Adrenal gland (tissue), 12 donors: ENCODE data around the gene SCFD2. TPM values are rescaled to one million over a fixed set of nuclear protein-coding genes. Genes with fewer than 3 reads are reported as not detected.

Experiments used
- DNase-seq, 7 donors: peaks; one replicate each; pipeline ENCODE4 v3.0.0-alpha.2; 2019 to 2020
- H3K27ac ChIP-seq, 5 donors: fragments of 200-600 bp; sonication (generic) in 4 of 5; 1 replicate in 3 of 5; 2 replicates in 2 of 5; pipeline versions ENCODE4 v1.5.1 to v1.8.0; 2016 to 2020; ENCODE audit warnings: mild to moderate bottlenecking in 1 of 5
- H3K27me3 ChIP-seq: fragments of 200-600 bp; 2 replicates; pipeline ENCODE4 v1.8.0; 2021
- H3K36me3 ChIP-seq, 2 donors: fragments of 200-600 bp; replicated peaks in 1 of 2; 1 replicate in 1 of 2; 2 replicates in 1 of 2; pipeline versions ENCODE4 v1.5.1 to v1.8.0; 2018 to 2022
- H3K4me1 ChIP-seq, 2 donors: fragments of 200-600 bp; replicated peaks in 1 of 2; 1 replicate in 1 of 2; 2 replicates in 1 of 2; pipeline versions ENCODE4 v1.5.1 to v1.8.0; 2018 to 2021
- H3K4me3 ChIP-seq, 4 donors: fragments of 200-600 bp; sonication (generic) in 3 of 4; one replicate each; pipeline ENCODE4 v1.5.1; 2016 to 2018
- H3K9me3 ChIP-seq, 3 donors: fragments of 200-600 bp; sonication (generic) in 1 of 3; replicated peaks in 1 of 3; 1 replicate in 2 of 3; 2 replicates in 1 of 3; pipeline versions ENCODE4 v1.5.1 to v1.8.0; 2016 to 2021
- POLR2A ChIP-seq, 2 donors: fragments of 450-650 bp; IDR thresholded peaks; one replicate each; pipeline ENCODE4 v1.6.1; 2017; ENCODE audit warnings: antibody characterized with exemption in 2 of 2, mild to moderate bottlenecking in 2 of 2, moderate library complexity in 1 of 2
- WGBS, 4 donors: extraction: QIAGEN DNeasy Blood & Tissue Kit in 2 of 4; methylation state at CpG; one replicate each; pipeline versions ENCODE4 v1.1.5 to v1.1.7; 2013 to 2017; 5-methylcytosine and 5-hydroxymethylcytosine counted together
- intact Hi-C, 2 donors: fragments of 100-400 bp; cut with DNase I; formaldehyde crosslinking; loops; one replicate each; pipeline versions ENCODE4 v1.14.1 to v1.15.0; 2022 to 2023
- polyA plus RNA-seq, 3 donors: library from polyadenylated mRNA; stranded (reverse); fragments of 200-250 nt in 2 of 3; fragments of 350-450 nt in 1 of 3; fragmentation: Illumina TruSeq in 1 of 3; extraction: RNeasy Lipid Tissue Mini Kit (QIAGEN cat#74804) in 1 of 3; gene quantifications; one replicate each; pipeline ENCODE4 v1.2.3, GENCODE V29; 2013 to 2014
- total RNA-seq, 9 donors: library from RNA; depleted of rRNA in 4 of 9; stranded (reverse); fragments of >200 nt in 4 of 9; fragments of 120-200 nt in 1 of 9; fragmentation: NEBNext Ultra II Directional in 1 of 9; extraction: Animal tissue kit (Norgen Biotek cat#: 25700) in 1 of 9; gene quantifications; one replicate each; pipeline versions ENCODE4 v1.1.0 to v1.2.4, GENCODE V29; 2013 to 2023
- TF ChIP-seq, protein P1 (sequence below), 6 experiments: fragments of 450-650 bp in 4 of 6; fragments of 200-600 bp in 2 of 6; sonication (generic) in 1 of 6; IDR thresholded peaks; 1 replicate in 5 of 6; 2 replicates in 1 of 6; pipeline versions ENCODE4 v1.5.1 to v1.8.0; 2016 to 2021; ENCODE audit warnings: antibody characterized with exemption in 6 of 6, mild to moderate bottlenecking in 2 of 6, moderate library complexity in 1 of 6
- donor health status: healthy with polysubstance abuse.
- donor health status: Bipolar disorder and iron deficiency.
- donor health status: DM: yes; HTN: yes; CAD: no.
- donor health status: DM: no; HTN: no; CAD: no.
- donor health status: DM: no; HTN: no; CAD: no.
- donor health status: DM: yes; HTN: yes; CAD: no.

Gene SCFD2
- total and polyA plus RNA-seq, 12 donors = 5.2 to 34.9 (median 23.4) TPM

DNA sequence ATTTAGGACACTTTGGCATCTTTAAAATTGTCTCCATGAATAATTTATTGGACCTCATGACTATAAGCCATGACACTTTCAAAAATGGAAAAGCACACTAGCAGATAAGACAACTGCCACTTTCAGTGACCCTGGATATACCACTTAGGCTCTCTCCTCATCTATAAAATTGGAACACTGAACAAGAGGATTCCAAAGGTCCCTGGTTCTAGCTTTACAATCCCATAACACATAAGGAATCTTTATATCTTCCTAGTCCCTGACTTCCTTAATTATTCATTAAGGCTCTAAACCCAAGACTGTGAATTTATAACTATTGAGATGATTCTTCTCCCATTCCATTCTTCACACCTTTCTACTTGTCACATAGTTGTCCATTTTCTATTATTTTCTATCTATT lies 190.2 kb downstream of the SCFD2 start:
- Histone ChIP-seq H3K27me3 (no peaks in the 10 kb centered on the region), H3K36me3 (no peaks in the 10 kb centered on the region), H3K4me1 (peaks cover 4 to 5% of the 10 kb centered on the region in 2 donors), H3K9me3 (no peaks in the 10 kb centered on the region), H3K27ac (no peak overlapping the region), H3K4me3 (no peak overlapping the region)
- TF ChIP-seq POLR2A (IDR thresholded peaks at IDR 0.05) = no peak
- TF ChIP-seq, protein P1, sequence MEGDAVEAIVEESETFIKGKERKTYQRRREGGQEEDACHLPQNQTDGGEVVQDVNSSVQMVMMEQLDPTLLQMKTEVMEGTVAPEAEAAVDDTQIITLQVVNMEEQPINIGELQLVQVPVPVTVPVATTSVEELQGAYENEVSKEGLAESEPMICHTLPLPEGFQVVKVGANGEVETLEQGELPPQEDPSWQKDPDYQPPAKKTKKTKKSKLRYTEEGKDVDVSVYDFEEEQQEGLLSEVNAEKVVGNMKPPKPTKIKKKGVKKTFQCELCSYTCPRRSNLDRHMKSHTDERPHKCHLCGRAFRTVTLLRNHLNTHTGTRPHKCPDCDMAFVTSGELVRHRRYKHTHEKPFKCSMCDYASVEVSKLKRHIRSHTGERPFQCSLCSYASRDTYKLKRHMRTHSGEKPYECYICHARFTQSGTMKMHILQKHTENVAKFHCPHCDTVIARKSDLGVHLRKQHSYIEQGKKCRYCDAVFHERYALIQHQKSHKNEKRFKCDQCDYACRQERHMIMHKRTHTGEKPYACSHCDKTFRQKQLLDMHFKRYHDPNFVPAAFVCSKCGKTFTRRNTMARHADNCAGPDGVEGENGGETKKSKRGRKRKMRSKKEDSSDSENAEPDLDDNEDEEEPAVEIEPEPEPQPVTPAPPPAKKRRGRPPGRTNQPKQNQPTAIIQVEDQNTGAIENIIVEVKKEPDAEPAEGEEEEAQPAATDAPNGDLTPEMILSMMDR (IDR thresholded peaks at IDR 0.05) = no peak
- intact Hi-C loops = no loop called here
- DNase-seq = no peak

DNA sequence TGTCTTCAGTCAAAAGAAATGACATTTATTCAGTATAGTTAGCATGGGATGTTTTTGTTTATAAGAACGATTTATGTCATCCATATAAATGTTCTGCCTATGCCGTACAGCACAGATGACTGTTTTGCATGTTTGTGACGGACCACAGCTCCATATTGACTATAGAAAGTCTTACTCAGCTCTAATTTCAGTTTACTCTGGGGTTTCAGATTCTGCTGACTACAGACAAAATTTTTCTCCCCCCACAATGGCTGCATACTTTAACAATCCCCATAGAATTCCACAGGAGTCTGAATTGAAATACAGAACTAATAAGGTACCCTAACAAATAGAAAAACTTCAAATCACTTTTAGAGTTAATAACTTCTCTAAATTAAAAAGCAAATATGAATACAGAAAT lies 191.0 kb downstream of the SCFD2 start:
- Histone ChIP-seq H3K4me3 (no peak overlapping the region), H3K4me1 (peaks cover 4 to 5% of the 10 kb centered on the region in 2 donors), H3K27me3 (no peaks in the 10 kb centered on the region), H3K27ac (no peak overlapping the region), H3K36me3 (no peaks in the 10 kb centered on the region), H3K9me3 (no peaks in the 10 kb centered on the region)
- 90 to 98% (median 92%) methylated on average over 3 of the region's 3 CpGs for WGBS, 4 donors
- DNase-seq = no peak
- TF ChIP-seq, protein P1 (IDR thresholded peaks at IDR 0.05) = no peak
- TF ChIP-seq POLR2A (IDR thresholded peaks at IDR 0.05) = no peak
- intact Hi-C loops = no loop called here

DNA sequence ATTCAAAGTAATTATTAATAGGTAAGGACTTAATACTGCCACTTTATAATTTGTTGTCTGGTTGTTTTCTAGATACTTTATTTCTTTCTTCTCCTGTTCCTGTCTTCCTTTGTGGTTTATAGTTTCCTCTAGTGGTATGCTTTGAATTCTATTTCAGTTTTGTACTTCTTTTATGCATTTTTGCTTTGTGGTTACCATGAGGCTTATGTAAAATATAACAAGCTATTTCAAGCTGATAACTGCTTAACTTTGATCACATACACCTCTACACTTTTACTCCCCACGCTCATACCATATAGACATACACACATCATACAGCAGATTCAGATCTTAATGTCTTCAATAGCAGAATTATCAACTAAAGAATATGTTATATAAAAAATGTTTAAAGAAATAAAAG lies 192.3 kb downstream of the SCFD2 start:
- Histone ChIP-seq H3K4me1 (peaks cover 4 to 5% of the 10 kb centered on the region in 2 donors), H3K9me3 (no peaks in the 10 kb centered on the region), H3K4me3 (no peak overlapping the region), H3K27me3 (no peaks in the 10 kb centered on the region), H3K27ac (no peak overlapping the region), H3K36me3 (no peaks in the 10 kb centered on the region)
- intact Hi-C loops = no loop called here
- 93 to 99% (median 97%) methylated on average over 1 of the region's 1 CpG for WGBS, 4 donors
- TF ChIP-seq, protein P1 (IDR thresholded peaks at IDR 0.05) = no peak
- no peak for TF ChIP-seq POLR2A (IDR thresholded peaks at IDR 0.05)
- no peak for DNase-seq

DNA sequence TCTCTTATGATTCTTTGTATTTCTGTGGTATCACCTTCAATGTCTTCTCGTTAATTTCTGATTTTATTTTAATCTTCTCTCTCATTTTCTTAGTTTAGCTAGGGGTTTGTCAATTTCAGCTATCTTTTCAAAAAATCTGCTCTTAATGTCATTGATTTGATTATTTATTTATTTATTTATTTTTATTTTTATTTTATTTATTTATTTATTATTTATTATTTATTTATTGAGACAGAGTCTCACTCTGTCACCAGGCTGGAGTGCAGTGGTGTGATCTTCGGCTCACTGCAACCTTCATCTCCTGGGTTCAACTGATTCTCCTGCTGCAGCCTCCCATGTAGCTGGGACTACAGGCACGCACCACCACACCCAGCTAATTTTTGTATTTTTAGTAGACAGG lies 194.1 kb downstream of the SCFD2 start:
- DNase-seq = no peak
- Histone ChIP-seq H3K4me3 (no peak overlapping the region), H3K27ac (no peak overlapping the region), H3K4me1 (peaks cover 4 to 5% of the 10 kb centered on the region in 2 donors), H3K36me3 (no peaks in the 10 kb centered on the region), H3K27me3 (no peaks in the 10 kb centered on the region), H3K9me3 (no peaks in the 10 kb centered on the region)
- TF ChIP-seq POLR2A (IDR thresholded peaks at IDR 0.05) = no peak
- TF ChIP-seq, protein P1 (IDR thresholded peaks at IDR 0.05) = no peak
- intact Hi-C loops = no loop called here
- WGBS, 4 donors = 97 to 100% (median 98%) methylated on average over 3 of the region's 3 CpGs
